Smooth muscle cell (in vitro differentiated cells): ENCODE measurements around the gene PGBD1. TPM values are rescaled to one million over a fixed set of nuclear protein-coding genes. Genes with fewer than 3 reads are reported as not detected.

Experiments
- DNase-seq: peaks from one replicate; lab custom pipeline; 2025; ENCODE audit not compliant: unreplicated experiment; lab: John Stamatoyannopoulos, UW
- H2AFZ ChIP-seq: fragments of 200-600 bp; sonication (generic); 2 replicates; pipeline ENCODE4 v1.6.0; 2016; ENCODE audit warnings: antibody characterized with exemption, low read depth, mild to moderate bottlenecking
- H3F3A ChIP-seq: fragments of 200-600 bp; sonication (generic); 2 replicates; pipeline ENCODE4 v1.6.0; 2017; ENCODE audit warnings: antibody characterized with exemption, low read depth
- H3K27ac ChIP-seq: fragments of 200-600 bp; sonication (generic); 2 replicates; pipeline ENCODE4 v1.5.1; 2016; ENCODE audit warnings: low read depth, mild to moderate bottlenecking
- H3K27me3 ChIP-seq: fragments of 200-600 bp; sonication (generic); 2 replicates; pipeline ENCODE4 v1.6.1; 2016; ENCODE audit warnings: low read depth, mild to moderate bottlenecking
- H3K36me3 ChIP-seq: fragments of 200-600 bp; sonication (generic); 2 replicates; pipeline ENCODE4 v1.5.1; 2016; ENCODE audit warnings: low read depth
- H3K4me1 ChIP-seq: fragments of 200-600 bp; sonication (generic); 2 replicates; pipeline ENCODE4 v1.5.1; 2016; ENCODE audit warnings: low read depth
- H3K4me2 ChIP-seq: fragments of 200-600 bp; sonication (generic); 2 replicates; pipeline ENCODE4 v1.6.0; 2016; ENCODE audit warnings: mild to moderate bottlenecking
- H3K4me3 ChIP-seq: fragments of 200-600 bp; sonication (generic); 2 replicates; pipeline ENCODE4 v1.5.1; 2016; ENCODE audit warnings: mild to moderate bottlenecking
- H3K79me2 ChIP-seq: fragments of 200-600 bp; sonication (generic); 2 replicates; pipeline ENCODE4 v1.6.0; 2016; ENCODE audit warnings: low read depth, mild to moderate bottlenecking
- H3K9ac ChIP-seq: fragments of 200-600 bp; sonication (generic); 2 replicates; pipeline ENCODE4 v1.6.0; 2016; ENCODE audit warnings: low read depth
- H3K9me3 ChIP-seq: fragments of 200-600 bp; sonication (generic); replicated peaks from 2 replicates; pipeline ENCODE4 v1.5.1; 2016; ENCODE audit warnings: low read depth
- H4K20me1 ChIP-seq: fragments of 200-600 bp; sonication (generic); 2 replicates; pipeline ENCODE4 v1.6.0; 2016; ENCODE audit warnings: low read depth
- CTCF ChIP-seq: fragments of 200-600 bp; sonication (generic); IDR thresholded peaks from 2 replicates; pipeline ENCODE4 v1.5.1; 2017; ENCODE audit warnings: borderline replicate concordance, mild to moderate bottlenecking, antibody characterized with exemption; ENCODE audit not compliant: insufficient read depth, poor library complexity, severe bottlenecking
- WGBS: methylation state at CpG from one replicate; pipeline ENCODE4 v1.1.7; 2016; ENCODE audit warnings: low lambda C conversion rate; 5-methylcytosine and 5-hydroxymethylcytosine counted together
- polyA plus RNA-seq: library from polyadenylated mRNA; unstranded; fragments of >200 nt; fragmentation: Nextera tagmentation; extraction: Ambion mirVana; gene quantifications from 2 replicates; pipeline ENCODE4 v1.2.1, GENCODE V29; 2016
- total RNA-seq: library from RNA; depleted of rRNA; stranded (reverse); fragments of >200 nt; gene quantifications from 2 replicates; pipeline ENCODE4 v1.2.3, GENCODE V29; 2014

PGBD1 gene
- total and polyA plus RNA-seq, 2 experiments from 2014 or later: 9.7 to 15.1 TPM

DNA sequence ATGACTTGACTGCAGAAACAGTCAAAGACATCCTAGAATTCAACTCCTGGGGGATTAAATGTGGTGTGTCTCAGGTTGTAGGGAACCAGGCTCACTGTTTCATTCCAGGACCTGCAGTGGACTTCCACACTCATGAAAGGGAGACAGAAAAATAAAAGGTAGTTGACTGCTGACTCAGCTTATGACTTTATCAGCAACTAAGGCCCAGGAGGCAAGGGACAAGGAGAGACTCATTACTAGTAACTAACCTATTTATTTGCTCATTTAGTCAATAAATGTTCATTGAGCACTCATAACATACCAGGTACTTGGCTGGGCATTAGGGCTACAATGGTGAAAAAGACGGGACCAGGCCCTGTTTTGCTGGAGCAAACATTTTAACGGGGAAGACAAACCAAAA is 51.7 kb downstream of the PGBD1 start:
- DNase-seq: no peak
- H3K4me3 ChIP-seq: no peak overlapping the region
- H3K27me3 ChIP-seq: no peaks in the 10 kb centered on the region
- H3K27ac ChIP-seq: no peak overlapping the region
- H3K36me3 ChIP-seq: no peaks in the 10 kb centered on the region
- H4K20me1 ChIP-seq: no peaks in the 10 kb centered on the region
- no peak overlapping the region for H3K4me2 ChIP-seq
- H2AFZ ChIP-seq: no peak overlapping the region
- no peak for TF ChIP-seq CTCF
- no peak overlapping the region for H3K9ac ChIP-seq
- peaks cover 14% of the 10 kb centered on the region for H3K4me1 ChIP-seq
- no peaks in the 10 kb centered on the region for H3K9me3 ChIP-seq
- peaks cover 3% of the 10 kb centered on the region for H3K79me2 ChIP-seq
- H3F3A ChIP-seq: peaks cover 10% of the 10 kb centered on the region
- 95% methylated on average over 2 of the region's 2 CpGs for WGBS

- Histone ChIP-seq H3K27me3 (no peaks in the 10 kb centered on the region), H3F3A (peaks cover 10% of the 10 kb centered on the region), H3K79me2 (peaks cover 4% of the 10 kb centered on the region), H3K9me3 (no peaks in the 10 kb centered on the region), H3K36me3 (no peaks in the 10 kb centered on the region), H3K9ac (no peak overlapping the region), H3K4me2 (no peak overlapping the region), H3K4me3 (no peak overlapping the region), H3K4me1 (peaks cover 14% of the 10 kb centered on the region), H2AFZ (no peak overlapping the region), H3K27ac (no peak overlapping the region), H4K20me1 (no peaks in the 10 kb centered on the region)
- WGBS: 100% methylated on average over 1 of the region's 1 CpG
- no peak for DNase-seq
- TF ChIP-seq CTCF: no peak
Observed at GRCh38 chr6:28333599-28334018, 52.2 kb downstream of the PGBD1 start.

DNA sequence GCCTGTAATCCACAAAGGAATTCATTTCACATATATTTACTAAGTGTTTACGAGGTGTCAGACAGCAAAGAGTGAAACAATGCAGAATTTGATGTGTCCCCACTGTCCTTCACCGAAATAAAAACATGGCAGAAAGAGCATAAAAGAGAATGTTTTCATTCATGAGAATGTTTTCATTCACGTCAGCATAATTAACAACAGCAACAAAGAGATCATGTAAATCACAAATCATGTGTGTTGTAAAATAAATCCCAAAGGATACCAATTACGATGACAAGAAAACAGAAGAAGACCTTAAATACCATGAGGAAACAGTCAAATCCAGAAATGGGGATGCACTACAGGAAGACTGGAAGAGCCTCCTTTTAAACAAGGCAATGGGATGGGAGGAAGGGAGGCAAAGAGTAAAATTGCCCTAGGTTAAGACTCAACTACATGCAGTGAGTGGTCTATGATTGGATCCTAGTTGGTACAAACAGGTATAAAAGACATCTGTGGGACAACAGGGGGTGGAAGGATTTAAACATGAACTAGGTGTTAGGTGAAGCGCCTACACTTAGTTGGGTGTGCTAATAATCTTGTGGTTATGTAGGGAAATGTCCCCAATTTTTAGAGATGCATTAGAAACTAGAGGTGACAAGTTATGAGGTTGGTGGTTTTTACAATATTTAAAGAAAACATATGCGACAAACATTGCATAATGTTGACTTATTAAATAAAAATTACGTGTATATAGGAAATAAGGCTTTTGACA is 53.1 kb downstream of the PGBD1 start:
- Histone ChIP-seq H4K20me1 (no peaks in the 10 kb centered on the region), H3K4me3 (peak overlapping the region; percentile 57), H3K27ac (peak overlapping the region; percentile 95), H2AFZ (no peak overlapping the region), H3K36me3 (no peaks in the 10 kb centered on the region), H3K4me2 (peak overlapping the region; percentile 79), H3F3A (peaks cover 10% of the 10 kb centered on the region), H3K9ac (no peak overlapping the region), H3K9me3 (no peaks in the 10 kb centered on the region), H3K79me2 (peaks cover 4% of the 10 kb centered on the region), H3K27me3 (no peaks in the 10 kb centered on the region), H3K4me1 (peaks cover 14% of the 10 kb centered on the region)
- WGBS: 88% methylated on average over 7 of the region's 7 CpGs
- no peak for TF ChIP-seq CTCF
- DNase-seq: no peak
